GM19397 (cell line): ENCODE results near the gene FOSL1.

Experiments
- ATAC-seq: cut with Tn5 transposase; IDR thresholded peaks from one replicate; pipeline ENCODE4 v1.9.1; 2021; ENCODE audit warnings: mild to moderate bottlenecking, moderate library complexity; ENCODE audit not compliant: unreplicated experiment

Gene FOSL1

GRCh38 chr11:65900125-65900898 is at the start of gene FOSL1:
Gene FOSL1 (minus strand): TSS chr11:65900388. CDS start chr11:65900339, 49 bp downstream.
- peak; percentile 70 for ATAC-seq

GRCh38 chr11:65947603-65948125 is 47.5 kb upstream of the FOSL1 start:
- no peak for ATAC-seq

- ATAC-seq, result no peak
Measured at GRCh38 chr11:65947133-65947532, 46.9 kb upstream of the FOSL1 start.

GRCh38 chr11:65946655-65947054 is 46.5 kb upstream of the FOSL1 start:
- no peak for ATAC-seq

- ATAC-seq, result no peak
Measured at GRCh38 chr11:65945941-65946558, 45.9 kb upstream of the FOSL1 start.

GRCh38 chr11:65945430-65945911 is 45.3 kb upstream of the FOSL1 start, which contains the start of gene TSGA10IP:
Gene TSGA10IP (plus strand): TSS chr11:65945480. CDS start chr11:65945676, 196 bp downstream.
- no peak for ATAC-seq

GRCh38 chr11:65944767-65945166 is 44.6 kb upstream of the FOSL1 start:
- no peak for ATAC-seq

- ATAC-seq, result no peak
Measured at GRCh38 chr11:65944191-65944590, 44.0 kb upstream of the FOSL1 start.

- ATAC-seq, result no peak
Measured at GRCh38 chr11:65942531-65942930, 42.3 kb upstream of the FOSL1 start.

- no peak for ATAC-seq
Measured at GRCh38 chr11:65941720-65942310, 41.6 kb upstream of the FOSL1 start.

GRCh38 chr11:65937766-65938165 is 37.6 kb upstream of the FOSL1 start:
- ATAC-seq, result no peak

GRCh38 chr11:65934014-65934413 is 33.8 kb upstream of the FOSL1 start:
- ATAC-seq, result no peak

- no peak for ATAC-seq
Measured at GRCh38 chr11:65932558-65932919, 32.4 kb upstream of the FOSL1 start.

GRCh38 chr11:65931773-65932557 is 31.8 kb upstream of the FOSL1 start:
- no peak for ATAC-seq

GRCh38 chr11:65928667-65929066 is 28.5 kb upstream of the FOSL1 start:
- ATAC-seq, result no peak

- peak; percentile 74 for ATAC-seq
Measured at GRCh38 chr11:65927904-65928397, 27.8 kb upstream of the FOSL1 start.

GRCh38 chr11:65925397-65925796 is 25.2 kb upstream of the FOSL1 start:
- ATAC-seq, result no peak

- no peak for ATAC-seq
Measured at GRCh38 chr11:65922565-65922964, 22.4 kb upstream of the FOSL1 start.

GRCh38 chr11:65921876-65922275 is 21.7 kb upstream of the FOSL1 start:
- no peak for ATAC-seq

- no peak for ATAC-seq
Measured at GRCh38 chr11:65921033-65921555, 20.9 kb upstream of the FOSL1 start.
